HFFc6 (cell line): Measurements from ENCODE around the gene EVI5L. TPM values are rescaled to one million over a fixed set of nuclear protein-coding genes. Genes with fewer than 3 reads are reported as not detected.
A peak's percentile ranks its signal among the peaks of the same experiment; 100 is the strongest.

Experiments used
- DNase-seq: peaks from one replicate; pipeline ENCODE4 v3.0.0-alpha.2; 2018
- H3K27ac Mint-ChIP-seq: 2 replicates; pipeline ENCODE4 v1.8.0; 2020; ENCODE audit warnings: mild to moderate bottlenecking, mixed read lengths
- H3K27me3 Mint-ChIP-seq: 2 replicates; pipeline ENCODE4 v1.8.0; 2021; ENCODE audit warnings: mild to moderate bottlenecking, moderate library complexity, mixed read lengths; ENCODE audit not compliant: insufficient read depth
- H3K36me3 Mint-ChIP-seq: 2 replicates; pipeline ENCODE4 v1.8.0; 2021; ENCODE audit warnings: low read depth, mixed read lengths
- H3K4me1 Mint-ChIP-seq: 2 replicates; pipeline ENCODE4 v1.8.0; 2020; ENCODE audit warnings: low read depth, mixed read lengths
- H3K4me3 Mint-ChIP-seq: 2 replicates; pipeline ENCODE4 v1.8.0; 2020; ENCODE audit warnings: mild to moderate bottlenecking, moderate library complexity, mixed read lengths
- H3K9me3 Mint-ChIP-seq: 2 replicates; pipeline ENCODE4 v1.8.0; 2020; ENCODE audit warnings: mild to moderate bottlenecking, mixed read lengths
- total RNA-seq, 6 experiments: library from RNA; stranded (reverse); fragmentation: NEBNext Ultra II Directional; extraction: Animal tissue kit (Norgen Biotek cat#: 25700); gene quantifications; 2 replicates in 1 of 6; 3 replicates in 5 of 6; pipeline ENCODE4 v1.2.3, GENCODE V29; 2021
- TF ChIP-seq, protein P1 (sequence below): fragments of 200-600 bp; sonication (generic); IDR thresholded peaks from 2 replicates; pipeline ENCODE4 v1.5.0; 2021; ENCODE audit warnings: antibody characterized with exemption, mild to moderate bottlenecking

EVI5L gene
- total RNA-seq, 6 experiments from 2014 or later = 26.4 to 33.0 (median 27.7) TPM

DNA sequence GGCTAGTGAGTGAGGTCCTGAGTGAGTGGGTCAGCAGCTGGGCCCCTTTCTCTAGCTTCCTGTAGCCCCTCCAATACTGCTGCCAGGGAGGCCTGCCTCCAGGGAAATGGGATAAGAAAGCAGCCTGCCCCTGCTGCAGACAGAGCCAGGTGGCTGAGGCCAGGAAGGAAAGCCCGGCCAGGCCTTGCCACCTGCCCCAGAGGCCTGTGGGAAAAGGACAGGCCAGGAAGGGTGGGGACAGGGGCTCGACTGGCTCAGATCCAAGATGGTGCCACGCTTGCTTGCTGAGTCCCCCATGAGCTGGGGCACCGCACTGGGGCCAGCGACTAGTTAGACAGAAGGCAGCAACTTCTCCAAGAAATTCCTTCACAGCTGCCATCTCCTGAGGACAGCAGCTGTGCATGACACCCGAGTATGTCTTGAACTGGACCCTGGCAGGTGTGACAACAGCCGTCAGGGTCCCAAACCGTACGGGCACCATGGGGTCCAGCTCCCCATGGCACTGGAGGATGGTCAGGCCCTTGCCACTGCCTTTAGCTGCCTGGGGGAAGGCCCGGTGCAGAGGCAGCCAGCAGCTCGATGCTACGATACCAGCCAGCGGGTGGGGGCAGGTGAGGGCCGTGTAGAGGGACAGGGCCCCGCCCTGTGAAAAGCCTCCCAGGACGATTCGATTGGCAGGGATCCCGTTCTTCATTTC, 49.2 kb downstream of the EVI5L start:
- no peak overlapping the region for H3K27ac Mint-ChIP-seq
- DNase-seq = no peak
- peaks cover 13% of the 10 kb centered on the region for H3K27me3 Mint-ChIP-seq
- H3K9me3 Mint-ChIP-seq = no peaks in the 10 kb centered on the region
- H3K4me1 Mint-ChIP-seq = peaks cover 13% of the 10 kb centered on the region
- no peak overlapping the region for H3K4me3 Mint-ChIP-seq
- H3K36me3 Mint-ChIP-seq = no peaks in the 10 kb centered on the region
- TF ChIP-seq, protein P1, sequence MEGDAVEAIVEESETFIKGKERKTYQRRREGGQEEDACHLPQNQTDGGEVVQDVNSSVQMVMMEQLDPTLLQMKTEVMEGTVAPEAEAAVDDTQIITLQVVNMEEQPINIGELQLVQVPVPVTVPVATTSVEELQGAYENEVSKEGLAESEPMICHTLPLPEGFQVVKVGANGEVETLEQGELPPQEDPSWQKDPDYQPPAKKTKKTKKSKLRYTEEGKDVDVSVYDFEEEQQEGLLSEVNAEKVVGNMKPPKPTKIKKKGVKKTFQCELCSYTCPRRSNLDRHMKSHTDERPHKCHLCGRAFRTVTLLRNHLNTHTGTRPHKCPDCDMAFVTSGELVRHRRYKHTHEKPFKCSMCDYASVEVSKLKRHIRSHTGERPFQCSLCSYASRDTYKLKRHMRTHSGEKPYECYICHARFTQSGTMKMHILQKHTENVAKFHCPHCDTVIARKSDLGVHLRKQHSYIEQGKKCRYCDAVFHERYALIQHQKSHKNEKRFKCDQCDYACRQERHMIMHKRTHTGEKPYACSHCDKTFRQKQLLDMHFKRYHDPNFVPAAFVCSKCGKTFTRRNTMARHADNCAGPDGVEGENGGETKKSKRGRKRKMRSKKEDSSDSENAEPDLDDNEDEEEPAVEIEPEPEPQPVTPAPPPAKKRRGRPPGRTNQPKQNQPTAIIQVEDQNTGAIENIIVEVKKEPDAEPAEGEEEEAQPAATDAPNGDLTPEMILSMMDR = no peak

DNA sequence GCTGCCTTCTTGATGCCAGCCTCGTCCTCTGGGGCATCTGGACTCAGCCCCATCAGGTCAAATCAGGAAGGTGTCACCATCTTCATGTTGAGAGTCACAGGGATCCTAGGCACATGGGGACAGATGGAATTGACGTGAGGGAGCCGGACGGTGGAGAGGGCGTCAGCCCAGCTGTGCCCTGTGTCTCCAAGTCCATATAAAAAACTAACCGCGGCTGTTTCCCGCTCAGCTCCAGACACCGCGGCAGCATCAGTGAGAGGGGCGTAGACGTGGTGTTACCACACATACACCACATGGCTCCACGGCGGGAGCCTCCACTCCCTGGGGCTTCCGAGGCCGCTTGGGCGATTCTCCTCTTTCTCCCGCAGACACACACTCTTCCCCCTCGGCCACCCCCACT, 49.8 kb downstream of the EVI5L start:
- no peaks in the 10 kb centered on the region for H3K9me3 Mint-ChIP-seq
- peaks cover 14% of the 10 kb centered on the region for H3K4me1 Mint-ChIP-seq
- DNase-seq = no peak
- no peaks in the 10 kb centered on the region for H3K36me3 Mint-ChIP-seq
- no peak overlapping the region for H3K27ac Mint-ChIP-seq
- TF ChIP-seq, protein P1 = no peak
- H3K27me3 Mint-ChIP-seq = peaks cover 11% of the 10 kb centered on the region
- H3K4me3 Mint-ChIP-seq = no peak overlapping the region

DNA sequence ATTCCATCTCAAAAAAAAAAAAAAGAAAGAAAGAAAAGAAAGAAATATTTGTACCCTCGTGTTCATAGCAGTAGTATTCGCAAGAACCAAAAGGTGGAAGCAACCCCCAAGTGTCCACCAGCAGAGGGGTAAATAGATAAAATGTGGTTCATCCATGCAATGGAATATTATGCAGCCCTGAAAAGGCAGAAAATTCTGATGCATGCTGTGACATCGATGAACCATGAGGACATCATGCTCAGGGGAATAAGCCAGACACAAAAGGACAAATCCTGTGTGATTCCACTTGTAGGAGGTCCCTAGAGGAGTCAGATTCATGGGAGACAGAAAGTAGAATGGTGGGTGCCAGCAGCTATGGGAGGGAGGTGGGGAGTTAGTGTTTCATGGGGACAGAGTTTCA, 51.9 kb downstream of the EVI5L start:
- peaks cover 14% of the 10 kb centered on the region for H3K4me1 Mint-ChIP-seq
- no peaks in the 10 kb centered on the region for H3K36me3 Mint-ChIP-seq
- H3K27me3 Mint-ChIP-seq = peaks cover 4% of the 10 kb centered on the region
- DNase-seq = no peak
- no peak overlapping the region for H3K27ac Mint-ChIP-seq
- no peaks in the 10 kb centered on the region for H3K9me3 Mint-ChIP-seq
- H3K4me3 Mint-ChIP-seq = no peak overlapping the region
- TF ChIP-seq, protein P1 = no peak

DNA sequence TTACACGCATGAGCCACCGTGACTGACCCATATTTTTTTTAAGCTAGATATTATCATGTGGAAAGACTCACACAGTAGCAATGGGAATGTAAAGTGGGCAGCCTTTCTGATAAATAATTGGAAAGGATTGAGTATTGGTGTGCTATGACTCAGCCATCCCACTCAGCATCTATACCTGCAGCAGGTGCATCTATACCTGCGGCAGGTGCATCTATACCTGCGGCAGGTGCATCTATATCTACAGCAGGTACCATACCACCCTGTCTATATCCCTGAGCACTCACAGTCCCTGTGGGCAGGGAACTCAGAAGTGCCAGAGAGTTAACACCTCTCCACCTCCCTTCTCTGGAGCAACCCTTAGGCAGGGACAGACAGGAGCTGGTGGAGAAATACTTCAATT, 53.1 kb downstream of the EVI5L start:
- Mint-ChIP-seq H3K27me3 (peaks cover 4% of the 10 kb centered on the region), H3K9me3 (no peaks in the 10 kb centered on the region), H3K27ac (no peak overlapping the region)

DNA sequence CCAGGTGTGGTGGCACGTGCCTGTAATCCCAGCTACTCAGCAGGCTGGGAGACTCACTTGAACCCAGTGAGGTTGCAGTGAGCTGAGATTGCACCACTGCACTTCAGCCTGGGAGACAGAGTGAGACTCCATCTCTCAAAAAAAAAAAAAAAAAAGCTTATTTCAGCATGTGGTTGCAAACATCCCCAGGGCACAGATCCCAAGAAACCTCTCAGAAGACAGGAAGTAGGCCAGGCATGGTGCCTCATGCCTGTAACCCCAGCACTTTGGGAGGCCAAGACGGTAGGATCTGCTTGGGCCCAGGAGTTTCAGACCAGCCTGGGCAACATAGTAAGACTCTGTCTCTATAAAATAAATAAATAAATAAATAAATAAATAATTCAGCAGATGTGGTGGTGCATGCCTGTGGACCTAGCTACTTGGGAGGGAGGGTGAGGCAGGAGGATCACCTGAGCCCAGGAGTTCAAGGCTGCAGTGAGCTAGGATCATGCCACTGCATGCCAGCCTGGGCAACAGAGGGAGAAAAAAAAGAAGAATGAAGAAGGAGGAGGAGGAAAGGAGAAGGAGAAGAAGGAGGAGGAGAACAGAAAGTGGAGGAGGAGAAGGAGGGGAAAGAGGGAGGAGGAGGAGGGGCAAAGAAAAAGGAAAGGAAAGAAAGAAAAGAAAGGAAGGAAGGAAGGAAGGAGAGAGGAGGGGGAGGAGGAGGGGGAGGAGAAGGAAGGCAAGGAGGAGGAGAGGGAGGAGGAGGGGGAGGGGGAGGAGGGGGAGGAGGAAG, 54.0 kb downstream of the EVI5L start:
- no peaks in the 10 kb centered on the region for H3K9me3 Mint-ChIP-seq
- no peak overlapping the region for H3K4me3 Mint-ChIP-seq
- peaks cover 8% of the 10 kb centered on the region; the same call in 1 of the 2 replicates for H3K4me1 Mint-ChIP-seq
- H3K27me3 Mint-ChIP-seq = peaks cover 4% of the 10 kb centered on the region
- no peaks in the 10 kb centered on the region for H3K36me3 Mint-ChIP-seq
- TF ChIP-seq, protein P1 = no peak
- peak; percentile 51 for DNase-seq
- no peak overlapping the region; the same call in 1 of the 2 replicates for H3K27ac Mint-ChIP-seq

More for the DNA sequence above, 53.1 kb downstream of the EVI5L start:
- TF ChIP-seq, protein P1 = no peak
- no peak for DNase-seq
- Mint-ChIP-seq H3K4me3 (no peak overlapping the region), H3K36me3 (no peaks in the 10 kb centered on the region), H3K4me1 (peaks cover 8% of the 10 kb centered on the region; the same call in 1 of the 2 replicates)
